ENCODE measurements around the gene B4GALT2. TPM values are rescaled to one million over a fixed set of nuclear protein-coding genes. Genes with fewer than 3 reads are reported as not detected.

B4GALT2 gene
- total and polyA plus RNA-seq, 2 experiments from 2014 or later = 81.6 to 97.4 TPM

Other genes with a start within 250 kb of the B4GALT2 start
- gene ARTN, start 45.4 kb upstream of the B4GALT2 start, total RNA-seq = 26.2 and 29.8 TPM in 2 replicates
- gene ARTN, start 45.4 kb upstream of the B4GALT2 start, polyA plus RNA-seq = 50.5 and 60.4 TPM in 2 replicates
- gene IPO13, start 32.3 kb upstream of the B4GALT2 start, total RNA-seq = 26.2 and 29.2 TPM in 2 replicates
- gene IPO13, start 32.3 kb upstream of the B4GALT2 start, polyA plus RNA-seq = 27.9 and 28.6 TPM in 2 replicates
- gene DPH2, start 9.2 kb upstream of the B4GALT2 start, total RNA-seq = 17.1 and 20.7 TPM in 2 replicates
- gene DPH2, start 9.2 kb upstream of the B4GALT2 start, polyA plus RNA-seq = 21.5 and 38.6 TPM in 2 replicates
- 87.5 and 171 TPM in 2 replicates for gene ATP6V0B, start 4.2 kb upstream of the B4GALT2 start, total RNA-seq
- gene ATP6V0B, start 4.2 kb upstream of the B4GALT2 start, polyA plus RNA-seq = 263 and 316 TPM in 2 replicates
- gene CCDC24, start 12.4 kb downstream of the B4GALT2 start, total RNA-seq = 20.8 and 26.5 TPM in 2 replicates
- 27.9 and 29.7 TPM in 2 replicates for gene CCDC24, start 12.4 kb downstream of the B4GALT2 start, polyA plus RNA-seq
- 4.9 and 6.0 TPM in 2 replicates for gene SLC6A9, start 52.3 kb downstream of the B4GALT2 start, total RNA-seq
- gene SLC6A9, start 52.3 kb downstream of the B4GALT2 start, polyA plus RNA-seq = 12.1 and 13.2 TPM in 2 replicates
- gene KLF17, start 139.6 kb downstream of the B4GALT2 start, total RNA-seq = not detected in 2 replicates
- gene KLF17, start 139.6 kb downstream of the B4GALT2 start, polyA plus RNA-seq = not detected in 2 replicates
- not detected in 2 replicates for gene KLF18, start 162.4 kb downstream of the B4GALT2 start, total RNA-seq
- not detected in 2 replicates for gene KLF18, start 162.4 kb downstream of the B4GALT2 start, polyA plus RNA-seq
- 49.5 and 93.3 TPM in 2 replicates for gene DMAP1, start 234.3 kb downstream of the B4GALT2 start, total RNA-seq
- 77.5 and 84.1 TPM in 2 replicates for gene DMAP1, start 234.3 kb downstream of the B4GALT2 start, polyA plus RNA-seq

Measured in cardiac muscle cell (in vitro differentiated cells and primary cell).